NB4 (cell line): Measurements from ENCODE around the gene IQGAP1.

Experiments
- DNase-seq: peaks from one replicate; pipeline ENCODE4 v3.0.0; 2010; ENCODE audit warnings: low read depth
- H3K4me3 ChIP-seq: one replicate; pipeline ENCODE4 v1.5.1; 2011; ENCODE audit warnings: mild to moderate bottlenecking, low read depth, low read length, moderate library complexity
- MYC ChIP-seq: IDR thresholded peaks from 2 replicates; pipeline ENCODE4 v1.6.1; 2011; ENCODE audit warnings: low read depth, low read length
- POLR2A ChIP-seq: IDR thresholded peaks from 2 replicates; pipeline ENCODE4 v1.6.1; 2011; ENCODE audit warnings: mild to moderate bottlenecking; ENCODE audit not compliant: insufficient read length; ENCODE audit errors: extremely low read depth
- TF ChIP-seq, protein P1 (sequence below): IDR thresholded peaks from 2 replicates; pipeline ENCODE4 v1.6.1; 2011; ENCODE audit warnings: low read depth, low read length
- TF ChIP-seq, protein P2 (sequence below): IDR thresholded peaks from one replicate; pipeline ENCODE4 v1.5.1; 2012; ENCODE audit warnings: low read depth, low read length

IQGAP1 gene

DNA sequence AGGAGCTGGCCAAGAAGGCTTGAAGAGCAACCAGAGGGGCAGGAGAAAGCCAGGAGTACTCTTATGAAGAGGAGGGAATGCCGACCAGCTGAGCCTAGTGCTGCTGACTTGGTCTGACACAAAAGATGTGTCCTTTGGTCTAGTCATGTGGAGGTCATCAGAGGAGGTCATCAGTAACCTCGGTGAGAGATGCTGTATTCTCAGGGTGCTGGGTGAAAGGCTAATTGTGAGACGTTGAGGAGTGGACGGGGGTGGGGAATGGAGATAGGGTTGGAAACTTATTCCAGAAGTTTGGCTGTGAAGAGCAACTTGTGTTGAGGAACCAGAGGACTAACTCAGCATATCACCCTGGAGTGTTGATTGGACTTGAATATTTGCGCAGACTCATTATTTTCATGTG is 147.2 kb downstream of the IQGAP1 start:
- TF ChIP-seq POLR2A (no peak), MYC (no peak)
- TF ChIP-seq, protein P1, sequence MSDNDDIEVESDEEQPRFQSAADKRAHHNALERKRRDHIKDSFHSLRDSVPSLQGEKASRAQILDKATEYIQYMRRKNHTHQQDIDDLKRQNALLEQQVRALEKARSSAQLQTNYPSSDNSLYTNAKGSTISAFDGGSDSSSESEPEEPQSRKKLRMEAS, result no peak
- TF ChIP-seq, protein P2, sequence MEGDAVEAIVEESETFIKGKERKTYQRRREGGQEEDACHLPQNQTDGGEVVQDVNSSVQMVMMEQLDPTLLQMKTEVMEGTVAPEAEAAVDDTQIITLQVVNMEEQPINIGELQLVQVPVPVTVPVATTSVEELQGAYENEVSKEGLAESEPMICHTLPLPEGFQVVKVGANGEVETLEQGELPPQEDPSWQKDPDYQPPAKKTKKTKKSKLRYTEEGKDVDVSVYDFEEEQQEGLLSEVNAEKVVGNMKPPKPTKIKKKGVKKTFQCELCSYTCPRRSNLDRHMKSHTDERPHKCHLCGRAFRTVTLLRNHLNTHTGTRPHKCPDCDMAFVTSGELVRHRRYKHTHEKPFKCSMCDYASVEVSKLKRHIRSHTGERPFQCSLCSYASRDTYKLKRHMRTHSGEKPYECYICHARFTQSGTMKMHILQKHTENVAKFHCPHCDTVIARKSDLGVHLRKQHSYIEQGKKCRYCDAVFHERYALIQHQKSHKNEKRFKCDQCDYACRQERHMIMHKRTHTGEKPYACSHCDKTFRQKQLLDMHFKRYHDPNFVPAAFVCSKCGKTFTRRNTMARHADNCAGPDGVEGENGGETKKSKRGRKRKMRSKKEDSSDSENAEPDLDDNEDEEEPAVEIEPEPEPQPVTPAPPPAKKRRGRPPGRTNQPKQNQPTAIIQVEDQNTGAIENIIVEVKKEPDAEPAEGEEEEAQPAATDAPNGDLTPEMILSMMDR, result no peak
- H3K4me3 ChIP-seq, result no peak overlapping the region
- DNase-seq, result no peak

GRCh38 chr15:90539789-90540188 is 151.7 kb downstream of the IQGAP1 start:
- DNase-seq, result no peak
- TF ChIP-seq, protein P1, result no peak
- TF ChIP-seq MYC, result no peak
- no peak for TF ChIP-seq POLR2A
- TF ChIP-seq, protein P2, result no peak
- H3K4me3 ChIP-seq, result no peak overlapping the region

DNA sequence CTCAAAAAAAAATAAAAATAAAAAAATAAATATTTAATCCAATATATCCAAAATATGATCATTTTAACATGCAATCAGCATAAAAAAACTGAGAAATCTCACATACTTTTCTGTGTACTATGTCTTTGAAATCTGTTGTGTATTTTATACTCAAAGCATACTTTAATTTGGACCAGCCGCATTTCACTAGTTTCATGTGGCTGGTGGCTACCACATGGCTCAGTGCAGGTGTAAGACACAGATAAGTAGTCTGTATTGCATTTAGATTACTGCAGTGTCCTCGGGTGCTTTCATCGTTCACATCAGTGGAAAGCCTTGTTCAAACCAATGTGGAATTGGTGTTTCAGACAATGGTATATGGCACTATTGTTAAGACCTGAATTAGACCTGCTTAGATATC is 152.7 kb downstream of the IQGAP1 start:
- H3K4me3 ChIP-seq, result no peak overlapping the region
- DNase-seq, result no peak
- TF ChIP-seq, protein P1, result no peak
- TF ChIP-seq MYC (no peak), POLR2A (no peak)
- TF ChIP-seq, protein P2, result no peak

DNA sequence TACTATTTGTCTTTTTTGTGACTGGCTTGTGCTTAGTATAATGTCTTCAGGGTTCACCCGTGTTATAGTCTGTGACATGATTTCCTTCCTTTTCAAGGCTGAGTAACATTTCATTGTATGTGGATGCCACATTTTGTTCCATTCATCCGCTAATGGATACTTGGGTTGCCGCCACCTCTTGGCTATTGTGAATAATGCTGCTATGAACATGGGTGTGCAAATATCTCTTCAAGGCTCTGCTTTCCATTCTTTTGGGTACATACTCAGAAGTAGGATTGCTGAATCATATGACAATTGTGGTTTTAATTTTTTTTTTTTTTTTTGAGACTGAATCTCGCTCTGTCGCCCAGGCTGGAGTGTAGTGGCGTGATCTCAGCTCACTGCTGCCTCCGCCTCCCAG is 157.1 kb downstream of the IQGAP1 start:
- TF ChIP-seq, protein P2, result peak; percentile 16
- no peak for TF ChIP-seq MYC
- H3K4me3 ChIP-seq, result no peak overlapping the region
- peak; percentile 32 for DNase-seq

- TF ChIP-seq POLR2A, result no peak
- TF ChIP-seq MYC, result no peak
- TF ChIP-seq, protein P2, result no peak
- TF ChIP-seq, protein P1, result no peak
- DNase-seq, result no peak
- no peak overlapping the region for H3K4me3 ChIP-seq
These were observed 159.5 kb downstream of the IQGAP1 start for GRCh38 chr15:90547540-90547939.

GRCh38 chr15:90550919-90551318 is 162.9 kb downstream of the IQGAP1 start:
- TF ChIP-seq, protein P2, result no peak
- TF ChIP-seq MYC, result no peak
- TF ChIP-seq, protein P1, result 0 out of 2 replicates have a peak, but pooled peaks have one; percentile 13
- no peak for TF ChIP-seq POLR2A
- DNase-seq, result peak; percentile 85
- no peak overlapping the region for H3K4me3 ChIP-seq
